ENCODE results near the gene OLFML1. TPM values are rescaled to one million over a fixed set of nuclear protein-coding genes. Genes with fewer than 3 reads are reported as not detected.

Gene OLFML1
- total and polyA plus RNA-seq, 2 donors: 0.39 to 2.2 TPM

DNA sequence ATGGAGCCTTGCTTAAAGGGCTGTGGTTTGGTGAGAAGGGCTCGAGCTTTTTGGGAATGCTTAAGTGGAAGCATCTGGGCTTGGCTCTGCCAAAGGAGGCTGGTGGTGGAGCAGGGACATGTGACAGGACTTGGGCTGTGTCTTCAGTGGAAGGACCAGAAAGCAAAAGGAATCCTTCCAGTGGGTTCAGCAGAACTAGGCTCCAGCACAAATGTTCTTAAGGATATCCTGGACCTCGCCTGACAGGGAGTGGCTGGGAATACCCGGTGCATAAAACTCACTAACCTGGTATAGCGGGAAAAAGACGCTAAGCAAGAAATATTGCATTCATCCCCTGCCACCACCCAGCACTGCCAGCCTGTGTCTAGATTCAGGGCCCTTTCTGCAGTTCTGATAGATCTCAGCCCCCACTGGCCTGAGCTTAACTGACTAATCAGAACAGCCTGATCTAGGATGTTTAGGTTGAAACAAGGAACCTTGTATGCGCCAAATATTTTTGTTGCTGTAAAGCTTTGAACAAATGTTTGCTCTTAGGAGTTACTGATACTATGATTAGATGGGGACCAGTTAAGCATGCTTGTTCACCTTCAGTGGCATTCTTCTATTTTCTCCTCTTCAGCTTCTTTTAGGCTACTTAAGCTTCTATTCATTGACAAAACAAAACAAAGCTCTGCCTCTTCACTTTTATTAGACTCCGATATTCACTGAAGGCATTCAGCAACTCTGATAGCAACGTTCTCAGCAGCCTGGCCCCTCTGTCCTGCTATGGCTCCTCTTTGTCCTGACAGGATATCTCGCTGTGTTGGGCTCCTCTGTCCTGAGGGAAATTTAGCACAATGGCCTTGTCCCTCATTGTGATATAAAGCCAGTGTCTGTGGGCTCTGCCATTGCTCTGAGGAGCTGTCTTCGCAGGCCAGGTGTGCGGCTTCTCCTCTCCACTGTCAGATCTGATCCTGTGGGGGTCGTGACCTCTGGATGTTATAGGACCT, 53.5 kb downstream of the OLFML1 start:
- H3K4me1 ChIP-seq (ENCODE audit: control insufficient read depth in 2 of 2, insufficient read depth in 2 of 2, low read length in 2 of 2): no peaks in the 10 kb centered on the region
- DNase-seq (ENCODE audit: low read depth in 6 of 9, low spot score in 9 of 9): no peak
- no peaks in the 10 kb centered on the region for H3K27me3 ChIP-seq (ENCODE audit: control insufficient read depth in 2 of 2, insufficient read depth in 1 of 2, low read length in 1 of 2)
- no peaks in the 10 kb centered on the region for H3K36me3 ChIP-seq (ENCODE audit: control insufficient read depth in 2 of 2, insufficient read depth in 2 of 2, low read length in 1 of 2)
- no peak overlapping the region for H3K27ac ChIP-seq (ENCODE audit: low read depth in 1 of 2, low read length in 1 of 2)
- no peak overlapping the region for H3K4me3 ChIP-seq (ENCODE audit: low read length in 2 of 2)
- WGBS: 91% methylated on average over 12 of the region's 12 CpGs
- H3K9me3 ChIP-seq (ENCODE audit: control insufficient read depth in 2 of 2, insufficient read depth in 1 of 2, low read length in 1 of 2): no peaks in the 10 kb centered on the region

- DNase-seq (ENCODE audit: low read depth in 6 of 9, low spot score in 9 of 9): no peak
- no peaks in the 10 kb centered on the region for H3K36me3 ChIP-seq (ENCODE audit: control insufficient read depth in 2 of 2, insufficient read depth in 2 of 2, low read length in 1 of 2)
- H3K27me3 ChIP-seq (ENCODE audit: control insufficient read depth in 2 of 2, insufficient read depth in 1 of 2, low read length in 1 of 2): no peaks in the 10 kb centered on the region
- H3K9me3 ChIP-seq (ENCODE audit: control insufficient read depth in 2 of 2, insufficient read depth in 1 of 2, low read length in 1 of 2): no peaks in the 10 kb centered on the region
- no peak overlapping the region for H3K4me3 ChIP-seq (ENCODE audit: low read length in 2 of 2)
- WGBS: 92% methylated on average over 8 of the region's 8 CpGs
- no peak overlapping the region for H3K27ac ChIP-seq (ENCODE audit: low read depth in 1 of 2, low read length in 1 of 2)
- no peaks in the 10 kb centered on the region for H3K4me1 ChIP-seq (ENCODE audit: control insufficient read depth in 2 of 2, insufficient read depth in 2 of 2, low read length in 2 of 2)
Measured at GRCh38 chr11:7540830-7541555, 55.7 kb downstream of the OLFML1 start.

GRCh38 chr11:7543302-7543701, 58.0 kb downstream of the OLFML1 start:
- WGBS: 100% methylated on average over 1 of the region's 1 CpG
- H3K27me3 ChIP-seq (ENCODE audit: control insufficient read depth in 2 of 2, insufficient read depth in 1 of 2, low read length in 1 of 2): no peaks in the 10 kb centered on the region
- H3K4me3 ChIP-seq (ENCODE audit: low read length in 2 of 2): no peak overlapping the region
- H3K27ac ChIP-seq (ENCODE audit: low read depth in 1 of 2, low read length in 1 of 2): no peak overlapping the region
- H3K36me3 ChIP-seq (ENCODE audit: control insufficient read depth in 2 of 2, insufficient read depth in 2 of 2, low read length in 1 of 2): no peaks in the 10 kb centered on the region
- no peaks in the 10 kb centered on the region for H3K9me3 ChIP-seq (ENCODE audit: control insufficient read depth in 2 of 2, insufficient read depth in 1 of 2, low read length in 1 of 2)
- DNase-seq (ENCODE audit: low read depth in 6 of 9, low spot score in 9 of 9): no peak
- no peaks in the 10 kb centered on the region for H3K4me1 ChIP-seq (ENCODE audit: control insufficient read depth in 2 of 2, insufficient read depth in 2 of 2, low read length in 2 of 2)

- Histone ChIP-seq H3K9me3 (ENCODE audit: control insufficient read depth in 2 of 2, insufficient read depth in 1 of 2, low read length in 1 of 2) (no peaks in the 10 kb centered on the region), H3K36me3 (ENCODE audit: control insufficient read depth in 2 of 2, insufficient read depth in 2 of 2, low read length in 1 of 2) (no peaks in the 10 kb centered on the region), H3K4me3 (ENCODE audit: low read length in 2 of 2) (no peak overlapping the region), H3K4me1 (ENCODE audit: control insufficient read depth in 2 of 2, insufficient read depth in 2 of 2, low read length in 2 of 2) (no peaks in the 10 kb centered on the region), H3K27ac (ENCODE audit: low read depth in 1 of 2, low read length in 1 of 2) (no peak overlapping the region), H3K27me3 (ENCODE audit: control insufficient read depth in 2 of 2, insufficient read depth in 1 of 2, low read length in 1 of 2) (no peaks in the 10 kb centered on the region)
- DNase-seq (ENCODE audit: low read depth in 6 of 9, low spot score in 9 of 9): no peak
- 95% methylated on average over 3 of the region's 3 CpGs for WGBS
Measured at GRCh38 chr11:7544021-7544420, 58.7 kb downstream of the OLFML1 start.

DNA sequence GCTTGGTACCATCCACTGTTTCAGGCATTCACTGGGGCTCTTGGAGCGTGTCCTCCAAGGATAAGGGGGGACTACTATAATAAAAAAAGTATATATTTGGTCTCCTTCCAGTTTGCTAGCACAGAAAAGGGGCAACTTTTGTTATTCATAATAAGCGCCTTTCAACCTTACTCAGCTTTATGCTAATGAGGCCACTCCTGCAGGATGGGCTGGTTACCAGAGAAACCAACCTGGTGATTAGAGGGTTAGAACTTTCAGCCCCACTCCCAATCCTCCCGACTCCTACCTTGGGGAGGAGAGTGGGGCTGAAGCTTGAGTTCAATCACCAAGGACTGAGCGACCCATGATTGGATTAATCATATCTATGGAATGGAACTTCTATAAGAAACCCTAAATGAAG, 60.3 kb downstream of the OLFML1 start:
- H3K4me3 ChIP-seq (ENCODE audit: low read length in 2 of 2): no peak overlapping the region
- H3K4me1 ChIP-seq (ENCODE audit: control insufficient read depth in 2 of 2, insufficient read depth in 2 of 2, low read length in 2 of 2): no peaks in the 10 kb centered on the region
- H3K9me3 ChIP-seq (ENCODE audit: control insufficient read depth in 2 of 2, insufficient read depth in 1 of 2, low read length in 1 of 2): no peaks in the 10 kb centered on the region
- H3K27me3 ChIP-seq (ENCODE audit: control insufficient read depth in 2 of 2, insufficient read depth in 1 of 2, low read length in 1 of 2): no peaks in the 10 kb centered on the region
- H3K27ac ChIP-seq (ENCODE audit: low read depth in 1 of 2, low read length in 1 of 2): no peak overlapping the region
- H3K36me3 ChIP-seq (ENCODE audit: control insufficient read depth in 2 of 2, insufficient read depth in 2 of 2, low read length in 1 of 2): no peaks in the 10 kb centered on the region
- no peak for DNase-seq (ENCODE audit: low read depth in 6 of 9, low spot score in 9 of 9)
- WGBS: 92% methylated on average over 4 of the region's 4 CpGs

DNA sequence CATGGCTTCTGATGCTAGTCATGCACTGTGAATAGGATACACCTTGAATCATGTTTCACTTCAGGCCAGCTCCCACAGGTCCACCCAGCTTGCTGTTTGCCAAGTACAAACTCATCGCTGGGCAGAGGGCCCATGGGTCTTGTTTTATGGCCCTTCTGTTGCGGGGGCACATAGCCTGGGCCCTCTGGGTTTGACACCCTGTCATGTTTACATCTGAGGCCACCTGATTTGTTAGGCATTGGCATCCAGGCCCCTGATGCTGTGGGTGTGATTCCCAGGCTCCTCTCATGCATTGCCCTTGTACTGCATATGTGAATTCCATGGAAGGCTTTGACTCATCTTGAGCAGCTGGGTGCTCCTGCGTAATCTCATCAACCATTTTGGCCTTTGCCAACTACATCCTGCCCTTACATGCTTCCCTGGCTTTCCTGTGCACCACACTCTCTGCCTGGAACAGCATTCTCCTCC, 61.1 kb downstream of the OLFML1 start:
- H3K27ac ChIP-seq (ENCODE audit: low read depth in 1 of 2, low read length in 1 of 2): no peak overlapping the region
- no peaks in the 10 kb centered on the region for H3K36me3 ChIP-seq (ENCODE audit: control insufficient read depth in 2 of 2, insufficient read depth in 2 of 2, low read length in 1 of 2)
- H3K4me3 ChIP-seq (ENCODE audit: low read length in 2 of 2): no peak overlapping the region
- 92% methylated on average over 3 of the region's 3 CpGs for WGBS
- H3K4me1 ChIP-seq (ENCODE audit: control insufficient read depth in 2 of 2, insufficient read depth in 2 of 2, low read length in 2 of 2): no peaks in the 10 kb centered on the region
- no peaks in the 10 kb centered on the region for H3K27me3 ChIP-seq (ENCODE audit: control insufficient read depth in 2 of 2, insufficient read depth in 1 of 2, low read length in 1 of 2)
- no peaks in the 10 kb centered on the region for H3K9me3 ChIP-seq (ENCODE audit: control insufficient read depth in 2 of 2, insufficient read depth in 1 of 2, low read length in 1 of 2)
- DNase-seq (ENCODE audit: low read depth in 6 of 9, low spot score in 9 of 9): no peak

GRCh38 chr11:7547687-7548086, 62.4 kb downstream of the OLFML1 start:
- Histone ChIP-seq H3K27me3 (ENCODE audit: control insufficient read depth in 2 of 2, insufficient read depth in 1 of 2, low read length in 1 of 2) (no peaks in the 10 kb centered on the region), H3K36me3 (ENCODE audit: control insufficient read depth in 2 of 2, insufficient read depth in 2 of 2, low read length in 1 of 2) (no peaks in the 10 kb centered on the region), H3K4me3 (ENCODE audit: low read length in 2 of 2) (no peak overlapping the region), H3K4me1 (ENCODE audit: control insufficient read depth in 2 of 2, insufficient read depth in 2 of 2, low read length in 2 of 2) (no peaks in the 10 kb centered on the region), H3K27ac (ENCODE audit: low read depth in 1 of 2, low read length in 1 of 2) (no peak overlapping the region), H3K9me3 (ENCODE audit: control insufficient read depth in 2 of 2, insufficient read depth in 1 of 2, low read length in 1 of 2) (no peaks in the 10 kb centered on the region)
- no peak for DNase-seq (ENCODE audit: low read depth in 6 of 9, low spot score in 9 of 9)
- 92% methylated on average over 4 of the region's 4 CpGs for WGBS

DNA sequence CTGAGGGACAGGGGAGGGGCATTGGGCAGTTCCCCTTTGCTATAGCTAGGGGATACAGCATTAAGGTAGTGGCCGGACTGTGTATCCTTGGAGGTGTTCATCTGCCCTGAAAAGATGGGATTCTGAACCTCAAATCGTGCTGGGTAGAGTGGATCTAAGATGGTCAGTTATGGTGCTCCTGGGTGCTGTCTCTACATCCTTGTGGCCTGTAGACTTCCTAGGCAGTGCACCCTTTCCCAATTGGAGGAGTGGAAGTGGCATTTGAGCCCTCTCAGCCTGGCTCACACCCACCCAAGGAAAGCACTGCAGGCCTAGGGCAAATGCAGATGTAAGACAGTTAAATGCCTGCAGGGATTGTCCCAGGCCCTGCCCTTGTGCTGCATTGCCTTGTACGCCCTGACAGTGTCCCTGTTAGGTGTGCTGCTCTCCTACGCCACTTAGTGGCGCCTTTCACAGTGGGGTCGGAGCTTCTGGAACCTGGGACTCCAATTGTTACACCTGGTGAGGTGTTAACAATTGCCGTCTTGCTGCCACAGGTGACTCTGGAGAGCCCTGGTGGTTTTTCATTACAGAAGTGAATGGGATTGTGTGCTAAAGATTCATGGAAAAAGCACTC, 63.5 kb downstream of the OLFML1 start:
- Histone ChIP-seq H3K9me3 (ENCODE audit: control insufficient read depth in 2 of 2, insufficient read depth in 1 of 2, low read length in 1 of 2) (no peaks in the 10 kb centered on the region), H3K4me1 (ENCODE audit: control insufficient read depth in 2 of 2, insufficient read depth in 2 of 2, low read length in 2 of 2) (no peaks in the 10 kb centered on the region), H3K27me3 (ENCODE audit: control insufficient read depth in 2 of 2, insufficient read depth in 1 of 2, low read length in 1 of 2) (no peaks in the 10 kb centered on the region), H3K27ac (ENCODE audit: low read depth in 1 of 2, low read length in 1 of 2) (no peak overlapping the region), H3K4me3 (ENCODE audit: low read length in 2 of 2) (no peak overlapping the region), H3K36me3 (ENCODE audit: control insufficient read depth in 2 of 2, insufficient read depth in 2 of 2, low read length in 1 of 2) (no peaks in the 10 kb centered on the region)
- DNase-seq (ENCODE audit: low read depth in 6 of 9, low spot score in 9 of 9): no peak
- WGBS: 83% methylated on average over 7 of the region's 7 CpGs

DNA sequence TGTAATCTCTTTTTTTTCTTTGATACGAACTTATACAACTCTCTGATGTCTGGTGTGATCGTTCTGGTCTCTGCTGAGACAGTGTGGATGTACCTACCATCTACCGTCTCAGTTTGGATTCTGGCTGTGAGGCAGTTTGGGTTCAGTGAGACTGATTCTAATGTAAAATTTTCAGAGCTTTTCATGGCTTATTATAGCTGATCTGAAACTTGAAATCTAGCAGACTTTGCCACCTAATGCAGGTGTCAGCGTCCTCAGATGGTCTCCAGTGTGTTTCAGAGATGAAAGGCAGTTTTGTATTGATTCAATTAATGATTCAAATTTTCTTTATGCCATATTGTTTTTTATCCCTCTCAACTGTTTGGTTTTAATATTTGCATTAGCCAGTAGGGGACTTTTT, 64.4 kb downstream of the OLFML1 start:
- H3K4me3 ChIP-seq (ENCODE audit: low read length in 2 of 2): no peak overlapping the region
- no peaks in the 10 kb centered on the region for H3K4me1 ChIP-seq (ENCODE audit: control insufficient read depth in 2 of 2, insufficient read depth in 2 of 2, low read length in 2 of 2)
- no peaks in the 10 kb centered on the region for H3K27me3 ChIP-seq (ENCODE audit: control insufficient read depth in 2 of 2, insufficient read depth in 1 of 2, low read length in 1 of 2)
- WGBS: 69% methylated on average over 4 of the region's 4 CpGs
- H3K27ac ChIP-seq (ENCODE audit: low read depth in 1 of 2, low read length in 1 of 2): no peak overlapping the region
- H3K36me3 ChIP-seq (ENCODE audit: control insufficient read depth in 2 of 2, insufficient read depth in 2 of 2, low read length in 1 of 2): no peaks in the 10 kb centered on the region
- H3K9me3 ChIP-seq (ENCODE audit: control insufficient read depth in 2 of 2, insufficient read depth in 1 of 2, low read length in 1 of 2): no peaks in the 10 kb centered on the region
- DNase-seq (ENCODE audit: low read depth in 6 of 9, low spot score in 9 of 9): no peak

Data from thymus (tissue), 11 donors.